Activated gamma-delta T cell treated with anti-CD3 and anti-CD28 coated beads, Interleukin-2, amount 50 U/mL, for 16 hours (primary cell): ENCODE data around the gene ALOX15.
"Not testable (repeated sequence)": the region's sequence is repeated elsewhere in the genome, so short reads cannot be mapped to it uniquely, and the experiment has no call there.

Experiments used
- DNase-seq: peaks from one replicate; pipeline ENCODE4 v3.0.0-alpha.2; 2020; ENCODE audit warnings: low read depth

Gene ALOX15

GRCh38 chr17:4652997-4653396 lies 11.5 kb upstream of the ALOX15 start:
- no peak for DNase-seq

GRCh38 chr17:4648741-4649140 lies 7.3 kb upstream of the ALOX15 start:
- DNase-seq, result no peak

DNA sequence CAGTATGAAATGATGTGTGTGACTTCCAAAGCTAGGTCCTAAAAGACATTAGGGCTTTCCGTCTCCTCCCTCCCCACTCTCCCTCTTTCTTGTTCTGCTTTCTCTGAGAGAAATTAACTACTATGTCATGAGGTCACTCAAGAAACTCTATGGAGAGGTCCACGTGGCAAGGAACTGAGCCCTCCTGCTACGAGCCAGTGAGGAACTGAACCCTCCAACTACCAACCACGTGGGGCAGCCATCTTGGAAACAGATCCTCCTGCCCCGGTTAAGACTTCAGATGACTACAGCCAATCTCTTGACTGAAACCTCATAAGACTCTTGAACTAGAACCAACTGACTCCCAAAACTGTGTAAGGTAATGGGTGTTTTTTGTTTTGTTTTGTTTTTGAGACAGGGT lies 4.2 kb upstream of the ALOX15 start:
- no peak for DNase-seq

DNA sequence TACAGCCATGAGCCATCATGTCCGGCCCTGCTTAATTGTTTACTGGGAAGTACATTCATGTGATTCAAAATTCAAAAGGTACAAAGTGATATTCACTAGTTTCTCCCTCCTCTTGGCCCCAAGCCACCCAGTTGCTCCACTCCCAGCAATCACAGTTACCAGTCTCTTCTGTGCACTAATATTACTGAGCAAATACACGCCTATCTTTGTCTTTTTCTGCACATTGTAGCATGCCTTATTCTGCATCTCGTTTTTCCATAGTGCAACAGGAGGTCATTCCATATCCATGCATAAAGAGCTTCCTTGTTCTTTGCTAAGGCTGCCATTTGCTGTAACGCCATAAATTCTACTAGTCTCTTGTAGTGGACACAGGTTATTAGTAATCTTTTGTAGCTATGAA lies 2.2 kb upstream of the ALOX15 start:
- DNase-seq, result no peak

- DNase-seq, result no peak
Measured at GRCh38 chr17:4642286-4642685, 808 bp upstream of the ALOX15 start.

DNA sequence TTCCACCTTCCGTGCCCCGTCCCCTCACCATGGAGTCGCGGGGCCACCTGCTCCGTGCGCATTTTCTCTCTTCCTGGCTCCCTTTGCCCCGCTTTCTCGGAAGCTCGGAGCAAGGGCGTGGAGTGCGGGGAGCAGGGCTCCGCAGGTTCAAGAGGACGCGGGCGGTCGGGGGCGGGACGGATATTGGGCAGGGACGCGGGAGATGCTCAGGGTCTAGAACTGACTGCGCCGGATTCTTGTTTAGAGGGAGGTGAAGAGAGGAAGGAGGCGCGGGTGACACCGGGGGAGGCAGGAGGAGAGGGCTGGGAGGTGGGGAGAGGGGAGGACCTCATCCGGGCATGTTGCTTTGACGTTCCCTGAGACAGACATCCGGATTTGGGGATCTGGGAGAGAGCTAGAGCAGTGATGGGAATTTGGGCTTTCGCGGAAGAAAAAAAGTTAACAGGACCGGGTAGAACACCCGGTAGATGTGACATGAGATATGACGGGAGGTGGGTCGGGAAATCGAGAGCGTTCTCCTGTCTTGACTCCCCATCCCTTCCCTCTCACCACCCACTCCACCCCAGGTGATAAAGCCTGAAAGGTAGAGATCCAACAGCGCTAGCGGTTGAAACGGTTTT lies 799 bp downstream of the ALOX15 start:
- DNase-seq, result not testable (repeated sequence)

GRCh38 chr17:4639301-4640059 lies 2.0 kb downstream of the ALOX15 start:
- DNase-seq, result not testable (repeated sequence)

DNA sequence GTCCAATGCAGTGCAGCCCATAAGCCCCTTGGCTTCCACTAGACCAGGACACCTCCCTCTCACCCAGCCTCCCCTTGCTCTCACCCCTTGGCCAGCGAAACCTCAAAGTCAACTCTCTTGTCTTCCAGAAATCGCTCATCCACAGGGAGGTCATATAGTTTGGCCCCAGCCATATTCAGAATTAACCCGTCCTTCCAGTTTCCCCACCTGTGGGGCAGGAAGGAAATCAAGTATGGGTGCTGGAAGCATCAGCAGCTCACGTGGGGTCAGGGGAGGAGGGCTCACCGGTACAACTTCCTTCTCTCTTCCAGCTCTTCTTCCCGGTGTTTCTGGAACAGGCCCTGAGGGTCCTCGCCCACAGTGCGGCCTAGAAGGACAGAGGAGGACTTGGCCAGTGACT lies 2.7 kb downstream of the ALOX15 start:
- DNase-seq, result not testable (repeated sequence)

- no peak for DNase-seq
Measured at GRCh38 chr17:4636474-4637100, 4.9 kb downstream of the ALOX15 start.

DNA sequence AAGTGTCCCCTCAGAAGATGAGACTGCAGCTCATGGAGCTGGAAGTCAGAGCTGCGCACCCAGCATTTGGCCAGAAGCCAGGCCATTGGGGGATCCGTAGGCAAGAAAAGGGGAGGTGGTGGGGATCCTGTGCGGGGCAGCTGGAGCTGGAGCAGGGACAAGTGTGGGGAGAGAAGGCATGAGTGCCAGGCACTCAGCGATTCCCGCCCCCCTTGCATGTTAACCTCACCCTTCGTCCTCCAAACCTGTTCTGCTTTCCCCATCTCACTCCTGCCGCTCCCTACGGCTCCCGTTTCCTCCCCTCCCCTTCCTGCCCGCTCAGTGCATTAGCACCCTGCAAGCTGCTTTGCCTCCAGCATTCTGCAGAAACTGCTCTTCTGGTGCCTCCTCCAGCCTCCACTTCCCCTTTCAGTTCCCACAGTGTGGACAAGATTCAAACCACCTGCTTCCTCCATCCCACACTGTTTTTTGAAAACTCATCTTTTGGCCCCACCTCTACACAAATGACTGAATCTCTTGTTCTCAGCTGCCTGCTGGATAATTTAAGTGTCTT lies 5.6 kb downstream of the ALOX15 start:
- DNase-seq, result no peak

DNA sequence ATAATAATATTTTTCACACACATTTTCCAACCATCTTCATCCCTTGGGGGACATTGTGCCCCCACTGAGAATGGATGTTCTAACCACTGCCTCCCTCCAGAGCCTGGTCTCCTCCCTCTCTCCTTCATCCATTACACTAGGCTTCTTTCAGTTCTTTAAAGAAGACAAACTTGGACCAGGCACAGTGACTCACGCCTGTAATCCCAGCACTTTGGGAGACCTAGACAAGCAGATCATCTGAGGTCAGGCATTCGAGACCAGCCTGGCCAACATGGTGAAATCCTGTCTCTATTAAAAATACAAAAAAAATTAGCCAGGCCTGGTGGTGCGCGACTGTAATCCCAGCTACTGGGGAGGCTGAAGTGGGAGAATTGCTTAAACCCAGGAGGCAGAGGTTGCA lies 6.5 kb downstream of the ALOX15 start:
- DNase-seq, result no peak

DNA sequence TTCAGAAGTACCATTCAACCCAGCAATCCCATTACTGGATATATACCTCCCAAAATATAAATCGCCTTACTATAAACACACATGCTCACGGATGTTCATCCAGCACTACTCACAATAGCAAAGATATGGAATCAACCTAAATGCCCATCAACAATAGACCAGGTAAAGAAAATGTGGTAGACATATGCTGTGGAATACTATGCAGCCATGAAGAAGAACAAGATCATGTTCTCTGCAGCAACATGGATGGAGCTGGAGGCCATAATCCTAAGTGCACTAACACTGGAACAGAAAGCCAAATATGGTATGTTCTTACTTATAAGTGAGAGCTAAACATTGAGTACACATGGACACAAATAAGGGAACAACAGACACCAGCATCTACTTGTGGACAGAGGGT lies 7.8 kb downstream of the ALOX15 start:
- DNase-seq, result no peak

GRCh38 chr17:4632581-4632920 lies 8.9 kb downstream of the ALOX15 start:
- no peak for DNase-seq

- no peak for DNase-seq
Measured at GRCh38 chr17:4631836-4632580, 9.5 kb downstream of the ALOX15 start.

- DNase-seq, result no peak
Measured at GRCh38 chr17:4631431-4631830, 10.0 kb downstream of the ALOX15 start.

DNA sequence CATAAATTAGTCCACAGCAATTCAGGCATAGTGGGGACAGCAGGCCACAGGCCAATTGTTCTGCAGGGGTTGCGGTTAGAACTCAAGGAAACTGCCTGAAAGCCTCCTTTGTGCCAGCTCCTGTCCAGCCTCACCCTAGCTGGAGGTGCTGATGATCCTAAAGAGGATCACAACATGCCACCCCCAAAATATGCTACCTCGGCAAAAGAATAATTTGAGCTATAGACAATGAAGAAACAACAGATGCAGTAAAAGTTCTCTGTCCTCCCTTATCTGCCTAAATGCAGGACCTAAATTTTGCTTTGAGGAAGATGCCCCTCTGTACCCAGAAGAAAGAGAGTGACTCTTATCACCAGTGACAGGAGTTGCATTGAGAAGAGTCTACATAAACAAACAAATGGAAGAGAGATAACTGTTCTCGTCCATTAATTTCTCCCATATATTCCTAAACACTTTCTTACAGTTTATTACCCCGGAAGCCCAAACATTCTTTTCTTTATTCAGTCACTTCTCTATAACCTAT lies 14.7 kb downstream of the ALOX15 start:
- DNase-seq, result no peak

- no peak for DNase-seq
Measured at GRCh38 chr17:4625181-4625617, 16.3 kb downstream of the ALOX15 start.

- not testable (repeated sequence) for DNase-seq
Measured at GRCh38 chr17:4624451-4624911, 17.0 kb downstream of the ALOX15 start.

GRCh38 chr17:4623249-4623648 lies 18.2 kb downstream of the ALOX15 start:
- no peak for DNase-seq

- DNase-seq, result no peak
Measured at GRCh38 chr17:4622375-4622774, 19.1 kb downstream of the ALOX15 start.

DNA sequence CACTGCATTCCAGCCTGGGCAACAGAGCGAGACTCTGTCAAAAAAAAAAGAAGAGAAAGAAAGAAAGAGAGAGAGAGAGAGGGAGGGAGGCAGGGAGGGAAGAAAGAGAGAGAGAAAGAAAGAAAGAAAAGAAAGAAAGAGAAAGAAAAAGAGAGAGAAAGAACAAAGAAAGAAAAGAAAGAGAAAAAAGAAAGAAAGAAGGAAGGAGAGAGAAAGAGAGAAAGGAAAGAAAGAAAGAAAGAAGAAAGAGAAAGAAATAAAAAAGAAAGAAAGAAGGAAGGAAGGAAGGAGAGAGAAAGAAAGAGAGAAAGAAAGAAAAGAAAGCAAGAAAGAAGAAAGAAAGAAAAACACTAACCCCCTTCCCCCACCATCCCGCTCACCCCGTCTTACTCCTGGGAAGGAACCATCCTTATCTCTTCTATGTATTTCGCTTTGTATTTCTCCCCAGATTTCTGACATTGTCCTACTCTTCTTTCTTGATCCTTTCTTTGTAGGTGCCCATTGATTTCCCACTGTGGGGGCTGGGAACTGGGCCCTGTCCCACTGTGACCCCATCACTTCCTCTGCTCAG lies 20.9 kb downstream of the ALOX15 start:
- no peak for DNase-seq
